WTC11 (cell line): ENCODE results near the gene RPL12.

ENCODE experiments used
- CREM ChIP-seq: sonication (generic); formaldehyde crosslinking; IDR thresholded peaks from 2 replicates; pipeline ENCODE4 v1.8.1; 2022; ENCODE audit warnings: mild to moderate bottlenecking, missing genetic modification reagents, moderate library complexity
- CTCF ChIP-seq: fragments of 200-600 bp; IDR thresholded peaks from 2 replicates; pipeline ENCODE4 v1.8.0; 2022; ENCODE audit warnings: antibody characterized with exemption
- IRF1 ChIP-seq: sonication (generic); formaldehyde crosslinking; IDR thresholded peaks from 2 replicates; pipeline ENCODE4 v1.8.0; 2023; ENCODE audit warnings: missing genetic modification reagents
- MAX ChIP-seq: sonication (generic); formaldehyde crosslinking; IDR thresholded peaks from 2 replicates; pipeline ENCODE4 v1.8.0; 2022; ENCODE audit warnings: mild to moderate bottlenecking, missing genetic modification reagents
- NFYB ChIP-seq: sonication (generic); formaldehyde crosslinking; conservative IDR thresholded peaks from 2 replicates; pipeline ENCODE4 v1.8.0; 2022; ENCODE audit warnings: low read depth, missing genetic modification reagents
- SP1 ChIP-seq: sonication (generic); formaldehyde crosslinking; conservative IDR thresholded peaks from 2 replicates; pipeline ENCODE4 v1.8.1; 2022; ENCODE audit warnings: missing genetic modification reagents

GRCh38 chr9:127492616-127493015 is 41.4 kb upstream of the RPL12 start:
- TF ChIP-seq MAX (no peak), IRF1 (CRISPR knock-in tag) (no peak), CREM (CRISPR knock-in tag) (no peak), CTCF (no peak), SP1 (no peak), NFYB (CRISPR knock-in tag) (no peak)
